Upper lobe of left lung (tissue), 6 donors: ENCODE results near the gene ACTR1B. TPM values are rescaled to one million over a fixed set of nuclear protein-coding genes. Genes with fewer than 3 reads are reported as not detected.
"Not testable (repeated sequence)": the region's sequence is repeated elsewhere in the genome, so short reads cannot be mapped to it uniquely, and the experiment has no call there.

Source experiments
- ATAC-seq, 2 donors: fragments of 200-7000 bp; cut with Tn5 transposase; one replicate each; pipeline ENCODE4 v1.9.1; 2022; ENCODE audit warnings: mild to moderate bottlenecking in 2 of 2, moderate library complexity in 2 of 2; ENCODE audit not compliant: low FRiP score in 2 of 2
- DNase-seq, 2 donors: peaks; one replicate each; pipeline ENCODE4 v3.0.0-alpha.2; 2019 to 2020
- H3K27ac ChIP-seq, 4 donors: fragments of 200-600 bp; sonication (generic); one replicate each; pipeline ENCODE4 v1.5.1; 2016 to 2019
- H3K27me3 ChIP-seq, 4 donors: fragments of 200-600 bp; sonication (generic); one replicate each; pipeline ENCODE4 v1.5.1; 2017 to 2019
- H3K36me3 ChIP-seq, 4 donors: fragments of 200-600 bp; sonication (generic); one replicate each; pipeline ENCODE4 v1.5.1; 2016 to 2019
- H3K4me1 ChIP-seq, 4 donors: fragments of 200-600 bp; sonication (generic); one replicate each; pipeline ENCODE4 v1.5.1; 2018 to 2019
- H3K4me3 ChIP-seq, 4 donors: fragments of 200-600 bp; sonication (generic); one replicate each; pipeline ENCODE4 v1.5.1; 2017 to 2019; ENCODE audit warnings: mild to moderate bottlenecking in 2 of 4, moderate library complexity in 1 of 4
- H3K9me3 ChIP-seq, 4 donors: fragments of 200-600 bp; sonication (generic); one replicate each; pipeline ENCODE4 v1.5.1; 2018 to 2019
- EP300 ChIP-seq, 4 donors: sonication (generic); formaldehyde crosslinking; IDR thresholded peaks; one replicate each; pipeline ENCODE4 v1.5.1; 2017; ENCODE audit warnings: antibody characterized with exemption in 4 of 4, control low read depth in 2 of 4
- POLR2A ChIP-seq, 4 donors: fragments of 450-650 bp; IDR thresholded peaks; one replicate each; pipeline ENCODE4 v1.5.1; 2016 to 2017; ENCODE audit warnings: antibody characterized with exemption in 4 of 4, mild to moderate bottlenecking in 2 of 4
- POLR2AphosphoS5 ChIP-seq, 2 donors: sonication (generic); formaldehyde crosslinking; IDR thresholded peaks; one replicate each; pipeline ENCODE4 v1.5.1; 2017; ENCODE audit warnings: antibody characterized with exemption in 2 of 2
- WGBS, 2 donors: methylation state at CpG; one replicate each; pipeline ENCODE4 v1.1.5; 2017 to 2018; 5-methylcytosine and 5-hydroxymethylcytosine counted together
- small RNA-seq, 4 donors: library from RNA; depleted of rRNA; stranded (forward); fragments of <200 nt; gene quantifications; one replicate each; pipeline ENCODE3, GENCODE V24; 2016
- total RNA-seq, 6 donors: library from RNA; depleted of rRNA in 4 of 6; stranded (reverse); fragments of >200 nt in 4 of 6; gene quantifications; one replicate each; pipeline versions ENCODE4 v1.1.0 to v1.2.1, GENCODE V29; 2016 to 2021
- TF ChIP-seq, protein P1 (sequence below), 6 experiments: fragments of 450-650 bp in 4 of 6; fragments of 200-600 bp in 2 of 6; sonication (generic) in 2 of 6; IDR thresholded peaks; one replicate each; pipeline ENCODE4 v1.5.1; 2016 to 2019; ENCODE audit warnings: antibody characterized with exemption in 6 of 6
- donor health status: DM: no; HTN: no; CAD: no; lungs with moderate emphysema.
- donor health status: DM: no; HTN: yes; CAD: no; lungs with severe emphysema.

ACTR1B gene
- total RNA-seq, 6 donors from 2014 or later: 63.9 to 83.0 (median 69.9) TPM

DNA sequence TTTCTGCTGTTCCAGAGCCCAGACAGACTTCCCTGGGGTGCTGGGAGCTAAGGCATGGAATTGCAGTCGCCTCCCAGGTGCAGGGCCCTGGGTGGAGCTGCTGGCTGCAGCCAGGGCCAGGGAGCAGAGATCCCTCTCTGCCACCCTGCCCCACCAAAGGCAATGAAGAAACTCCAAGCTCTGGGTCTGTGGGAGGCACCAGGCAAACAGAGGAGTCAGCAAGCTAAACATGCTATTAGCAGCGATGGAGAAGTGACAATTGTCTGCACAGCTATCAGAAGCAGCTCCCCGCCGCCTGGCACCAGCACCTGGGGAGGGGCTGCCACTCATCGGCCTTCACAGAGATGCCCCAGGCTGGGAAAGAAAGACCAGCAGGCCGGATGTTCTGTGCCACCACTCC lies 45.9 kb downstream of the ACTR1B start:
- ATAC-seq (no peak), DNase-seq (no peak)
- no peaks in the 10 kb centered on the region for H3K9me3 ChIP-seq
- no peak overlapping the region for H3K27ac ChIP-seq
- H3K4me3 ChIP-seq: no peak overlapping the region
- TF ChIP-seq, protein P1, sequence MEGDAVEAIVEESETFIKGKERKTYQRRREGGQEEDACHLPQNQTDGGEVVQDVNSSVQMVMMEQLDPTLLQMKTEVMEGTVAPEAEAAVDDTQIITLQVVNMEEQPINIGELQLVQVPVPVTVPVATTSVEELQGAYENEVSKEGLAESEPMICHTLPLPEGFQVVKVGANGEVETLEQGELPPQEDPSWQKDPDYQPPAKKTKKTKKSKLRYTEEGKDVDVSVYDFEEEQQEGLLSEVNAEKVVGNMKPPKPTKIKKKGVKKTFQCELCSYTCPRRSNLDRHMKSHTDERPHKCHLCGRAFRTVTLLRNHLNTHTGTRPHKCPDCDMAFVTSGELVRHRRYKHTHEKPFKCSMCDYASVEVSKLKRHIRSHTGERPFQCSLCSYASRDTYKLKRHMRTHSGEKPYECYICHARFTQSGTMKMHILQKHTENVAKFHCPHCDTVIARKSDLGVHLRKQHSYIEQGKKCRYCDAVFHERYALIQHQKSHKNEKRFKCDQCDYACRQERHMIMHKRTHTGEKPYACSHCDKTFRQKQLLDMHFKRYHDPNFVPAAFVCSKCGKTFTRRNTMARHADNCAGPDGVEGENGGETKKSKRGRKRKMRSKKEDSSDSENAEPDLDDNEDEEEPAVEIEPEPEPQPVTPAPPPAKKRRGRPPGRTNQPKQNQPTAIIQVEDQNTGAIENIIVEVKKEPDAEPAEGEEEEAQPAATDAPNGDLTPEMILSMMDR (IDR thresholded peaks at IDR 0.05): no peak
- TF ChIP-seq POLR2A (IDR thresholded peaks at IDR 0.05) (no peak), EP300 (IDR thresholded peaks at IDR 0.05) (no peak), POLR2AphosphoS5 (IDR thresholded peaks at IDR 0.05) (no peak)
- WGBS, 2 donors: 100% methylated on average over 1 of the region's 6 CpGs; no CpG with 5 or more reads in 1 of the 2 donors
- H3K27me3 ChIP-seq: no peaks in the 10 kb centered on the region
- no peaks in the 10 kb centered on the region for H3K36me3 ChIP-seq
- H3K4me1 ChIP-seq: no peaks in the 10 kb centered on the region

GRCh38 chr2:97615746-97616145 lies 48.1 kb downstream of the ACTR1B start:
- DNase-seq, H3K4me1 ChIP-seq, H3K4me3 ChIP-seq, ATAC-seq, H3K27ac ChIP-seq, H3K36me3 ChIP-seq, H3K27me3 ChIP-seq, H3K9me3 ChIP-seq: not testable (repeated sequence)
- WGBS, 2 donors: 80% methylated on average over 1 of the region's 8 CpGs; no CpG with 5 or more reads in 1 of the 2 donors

GRCh38 chr2:97611895-97612294 lies 51.9 kb downstream of the ACTR1B start:
- not testable (repeated sequence) for ATAC-seq, H3K4me1 ChIP-seq

DNA sequence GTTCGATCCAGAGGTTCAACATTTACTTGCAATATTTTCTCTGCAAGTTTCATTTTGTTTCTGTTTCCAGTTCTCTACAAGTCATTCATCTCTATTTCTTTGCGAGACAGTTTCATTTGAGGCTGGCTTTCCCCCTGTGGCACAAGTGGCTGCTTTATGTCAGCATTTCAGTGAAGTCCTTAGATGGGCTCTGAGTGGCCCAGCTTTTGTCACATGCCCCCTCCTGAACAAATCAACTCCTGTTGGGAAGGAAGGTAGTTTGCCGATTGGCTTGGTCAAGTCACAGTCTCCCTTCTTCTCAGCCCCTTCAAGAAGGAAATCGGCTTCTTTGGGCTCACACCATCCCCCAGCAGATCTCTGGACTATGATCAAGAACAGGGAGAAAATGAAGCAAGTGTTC lies 55.1 kb downstream of the ACTR1B start:
- ATAC-seq, H3K4me3 ChIP-seq, H3K9me3 ChIP-seq, H3K27me3 ChIP-seq, H3K36me3 ChIP-seq, DNase-seq, H3K4me1 ChIP-seq, H3K27ac ChIP-seq: not testable (repeated sequence)
- WGBS, 2 donors: 91 to 93% methylated on average over 2 to 4 of the region's 4 CpGs

More at GRCh38 chr2:97611895-97612294, 51.9 kb downstream of the ACTR1B start:
- not testable (repeated sequence) for H3K27ac ChIP-seq, H3K4me3 ChIP-seq, H3K36me3 ChIP-seq, H3K9me3 ChIP-seq, H3K27me3 ChIP-seq, DNase-seq
- no CpG with 5 or more reads among the region's 7 CpGs for WGBS, 2 donors

Small RNA genes within 50 kb of the gene (small RNA-seq; reads per million reads assigned to genes)
- 0 reads per million in 4 donors for gene RNU4-8P

Other genes starting within 250 kb of the ACTR1B start
- gene ANKRD36B, start 74.2 kb downstream of the ACTR1B start, total RNA-seq: 100 to 1,000 TPM in 1 of 6 donors, 10 to 100 TPM in 5; 11.0 to 211 (median 37.5) TPM
- 100 to 1,000 TPM in 5 of 6 donors, 10 to 100 TPM in 1; 97.4 to 237 (median 177) TPM for gene COX5B, start 18.0 kb downstream of the ACTR1B start, total RNA-seq
- gene C2orf92, start 5.7 kb upstream of the ACTR1B start, total RNA-seq: 10 to 100 TPM in 4 of 6 donors, 1 to 10 TPM in 2; 9.1 to 45.1 (median 23.1) TPM
- gene ZAP70, start 49.5 kb upstream of the ACTR1B start, total RNA-seq: 10 to 100 TPM in 3 of 6 donors, 1 to 10 TPM in 3; 6.4 to 88.0 (median 11.3) TPM